ENCODE results near the gene FLT4.
"Not testable (repeated sequence)": the region's sequence is repeated elsewhere in the genome, so short reads cannot be mapped to it uniquely, and the experiment has no call there.

The FLT4 gene

GRCh38 chr5:180689775-180690174, 40.4 kb upstream of the FLT4 start:
- DNase-seq (ENCODE audit: extremely low spot score), result no peak
- POLR2A ChIA-PET, result no interaction called here

GRCh38 chr5:180689071-180689694, 39.8 kb upstream of the FLT4 start:
- POLR2A ChIA-PET, result no interaction called here
- no peak for DNase-seq (ENCODE audit: extremely low spot score)
- TF ChIP-seq CTCF (IDR thresholded peaks at IDR 0.05; ENCODE audit: control extremely low read depth, extremely low read depth, low read depth, missing control alignments), result no peak
- CTCF ChIA-PET, result interaction anchor here (1.0 kb wide), 1 partner anchor 12 kb away, joined by 3 read pairs; no protein-coding TSS in a partner anchor

More at GRCh38 chr5:180689775-180690174, 40.4 kb upstream of the FLT4 start:
- TF ChIP-seq CTCF (IDR thresholded peaks at IDR 0.05; ENCODE audit: control extremely low read depth, extremely low read depth, low read depth, missing control alignments), result no peak
- CTCF ChIA-PET, result interaction anchor here (1.0 kb wide), 1 partner anchor 12 kb away, joined by 3 read pairs; no protein-coding TSS in a partner anchor

GRCh38 chr5:180688330-180689070, 39.1 kb upstream of the FLT4 start:
- ChIA-PET CTCF (interaction anchor here (1.0 kb wide), 1 partner anchor 13 kb away, joined by 3 read pairs; no protein-coding TSS in a partner anchor), POLR2A (no interaction called here)
- no peak for DNase-seq (ENCODE audit: extremely low spot score)
- no peak for TF ChIP-seq CTCF (IDR thresholded peaks at IDR 0.05; ENCODE audit: control extremely low read depth, extremely low read depth, low read depth, missing control alignments)

DNA sequence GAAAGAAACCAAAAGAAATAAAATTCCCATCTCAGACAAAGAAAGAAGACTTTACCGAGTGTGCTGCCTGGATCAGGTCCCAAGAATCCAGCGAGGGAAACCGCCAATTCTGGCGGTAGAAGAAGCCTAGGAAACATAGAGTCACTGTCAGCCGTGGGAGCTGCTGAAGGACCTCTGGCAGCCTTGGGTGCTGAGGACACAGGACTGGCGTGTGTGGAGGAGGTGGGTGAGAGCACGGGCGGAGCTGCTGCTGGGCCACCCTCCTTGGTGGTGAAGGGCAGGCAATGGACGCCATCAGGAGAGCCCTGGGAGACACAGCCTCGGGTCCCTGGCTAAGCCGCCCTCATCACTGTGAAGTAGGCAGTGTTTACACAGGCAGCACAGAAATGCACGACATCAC, 37.4 kb upstream of the FLT4 start:
- CTCF ChIA-PET; POLR2A ChIA-PET; DNase-seq (ENCODE audit: extremely low spot score): not testable (repeated sequence)

- no peak for DNase-seq (ENCODE audit: extremely low spot score)
- ChIA-PET CTCF (interaction anchor here (1.5 kb wide), 1 partner anchor 28 kb away, joined by 3 read pairs; no protein-coding TSS in a partner anchor), POLR2A (no interaction called here)
- TF ChIP-seq CTCF (IDR thresholded peaks at IDR 0.05; ENCODE audit: control extremely low read depth, extremely low read depth, low read depth, missing control alignments), result no peak
Measured at GRCh38 chr5:180684623-180685161, 35.3 kb upstream of the FLT4 start.

DNA sequence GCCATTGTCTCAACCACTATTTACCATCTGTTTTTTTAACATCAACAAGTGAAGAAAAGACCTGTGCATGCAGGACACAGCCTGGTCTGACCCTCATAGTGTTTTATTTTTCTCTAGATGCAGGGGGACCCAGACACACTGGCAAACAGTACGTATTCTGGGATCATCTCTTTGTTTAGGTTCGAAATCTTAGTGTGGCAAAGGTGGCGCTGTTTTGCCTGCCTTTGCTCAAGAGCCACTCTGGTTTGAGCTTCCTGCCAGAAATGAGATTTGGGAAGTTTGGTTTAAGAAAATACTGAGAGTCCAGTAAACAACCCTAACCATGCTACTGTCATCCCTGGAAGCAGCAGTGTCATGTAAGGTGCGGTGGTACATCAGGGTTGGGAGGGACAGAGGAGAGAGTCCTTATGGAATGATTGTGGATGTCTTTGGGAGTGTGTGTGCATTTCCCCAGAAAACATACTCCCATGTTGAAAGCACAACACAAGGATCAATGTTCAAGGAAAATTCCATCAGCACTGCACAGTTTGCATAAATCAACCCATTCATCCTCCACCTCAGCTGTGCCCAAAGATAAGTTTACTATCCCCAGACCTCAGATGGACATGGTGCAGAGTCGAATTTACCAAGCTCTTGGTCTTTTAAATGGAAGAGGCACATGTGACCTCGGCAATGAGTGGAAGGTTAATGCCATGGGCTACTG, 34.0 kb upstream of the FLT4 start:
- POLR2A ChIA-PET, result no interaction called here
- CTCF ChIA-PET, result interaction anchor here (1.5 to 1.7 kb wide), 2 partner anchors 20 to 35 kb away, joined by 3 to 5 read pairs; no protein-coding TSS in a partner anchor

More for the DNA sequence above, 34.0 kb upstream of the FLT4 start:
- no peak for DNase-seq (ENCODE audit: extremely low spot score)
- no peak for TF ChIP-seq CTCF (IDR thresholded peaks at IDR 0.05; ENCODE audit: control extremely low read depth, extremely low read depth, low read depth, missing control alignments)

All from GM10248 (cell line).